ENCODE measurements around the gene ATP1A3.
"Not testable (repeated sequence)": the region's sequence is repeated elsewhere in the genome, so short reads cannot be mapped to it uniquely, and the experiment has no call there.

Gene ATP1A3

GRCh38 chr19:41993612-41994483, at the start of gene ATP1A3:
Gene ATP1A3 (minus strand): TSS chr19:41994230. CDS start chr19:41994076, 154 bp downstream.
- DNase-seq, result no peak

DNA sequence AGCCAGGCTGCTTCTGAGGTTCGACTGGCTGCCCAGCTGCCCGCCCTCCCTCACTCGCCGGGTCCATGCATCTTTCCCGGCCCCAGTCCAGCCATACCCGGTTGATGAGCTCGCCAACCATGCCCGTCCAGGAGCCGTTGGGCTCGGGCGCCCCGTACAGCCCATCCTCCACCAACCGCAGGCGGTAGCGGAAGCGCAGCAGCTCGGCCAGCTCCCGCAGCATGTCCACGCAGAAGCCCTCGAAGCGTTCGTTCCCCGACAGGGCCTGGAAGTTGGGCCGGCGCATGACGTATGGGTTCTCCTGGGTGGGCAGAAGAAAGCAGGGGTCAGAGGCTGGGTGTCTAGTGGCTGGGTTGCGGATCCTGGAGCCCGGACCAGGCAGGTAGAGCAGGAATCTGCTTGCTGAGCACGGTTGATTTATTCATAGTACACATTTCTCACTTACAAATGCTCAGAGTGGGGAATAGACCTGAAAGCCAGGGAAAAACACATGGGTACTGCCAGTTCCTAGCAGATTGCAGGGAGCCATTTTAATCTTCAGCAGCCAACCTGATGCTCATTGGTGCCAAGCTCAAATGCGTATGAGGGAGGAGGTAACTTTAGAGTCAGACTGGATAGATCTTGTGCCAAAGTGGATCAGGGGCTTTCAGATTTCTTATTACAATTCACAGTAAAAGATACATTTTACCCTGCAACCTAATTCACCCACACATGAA, 48.6 kb upstream of the ATP1A3 start:
- DNase-seq, result no peak

DNA sequence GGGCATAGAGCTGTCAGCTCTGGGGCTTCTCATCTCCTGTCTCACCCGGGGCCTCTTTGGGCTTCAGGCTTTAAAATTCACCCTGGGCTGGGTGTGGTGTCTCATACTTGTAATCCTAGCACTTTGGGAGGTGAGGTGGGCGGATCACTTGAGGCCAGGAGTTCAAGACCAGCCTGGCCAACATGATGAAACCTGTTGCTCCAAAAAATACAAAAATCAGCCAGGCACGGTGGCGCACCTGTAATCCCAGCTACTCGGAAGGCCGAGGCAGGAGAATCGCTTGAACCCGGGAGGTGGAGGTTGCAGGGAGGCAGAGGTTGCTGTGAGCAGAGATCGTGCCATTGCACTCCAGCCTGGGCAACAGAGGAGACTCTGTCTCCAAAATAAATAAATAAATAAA, 46.5 kb upstream of the ATP1A3 start:
- not testable (repeated sequence) for DNase-seq

DNA sequence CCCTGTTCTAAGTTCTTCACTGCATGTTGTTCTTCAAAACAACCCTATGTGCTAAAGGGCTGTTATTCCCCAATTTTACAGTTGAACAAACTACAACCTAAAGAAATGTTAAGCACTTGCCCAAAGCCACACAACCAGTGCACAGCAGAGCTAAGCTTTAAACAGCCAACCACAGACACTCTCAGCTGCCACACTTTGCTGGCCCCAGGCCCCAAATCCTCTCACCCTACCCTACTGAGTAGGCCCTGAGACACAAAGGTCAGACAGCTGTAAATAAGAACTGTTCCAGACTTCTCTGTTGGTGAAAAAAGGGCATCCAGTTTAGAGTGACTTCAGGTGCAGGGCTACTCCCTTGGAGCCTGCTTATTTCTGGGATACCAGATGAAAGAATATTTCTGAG, 46.0 kb upstream of the ATP1A3 start:
- no peak for DNase-seq

GRCh38 chr19:42038666-42039065, 44.6 kb upstream of the ATP1A3 start:
- DNase-seq, result no peak

DNA sequence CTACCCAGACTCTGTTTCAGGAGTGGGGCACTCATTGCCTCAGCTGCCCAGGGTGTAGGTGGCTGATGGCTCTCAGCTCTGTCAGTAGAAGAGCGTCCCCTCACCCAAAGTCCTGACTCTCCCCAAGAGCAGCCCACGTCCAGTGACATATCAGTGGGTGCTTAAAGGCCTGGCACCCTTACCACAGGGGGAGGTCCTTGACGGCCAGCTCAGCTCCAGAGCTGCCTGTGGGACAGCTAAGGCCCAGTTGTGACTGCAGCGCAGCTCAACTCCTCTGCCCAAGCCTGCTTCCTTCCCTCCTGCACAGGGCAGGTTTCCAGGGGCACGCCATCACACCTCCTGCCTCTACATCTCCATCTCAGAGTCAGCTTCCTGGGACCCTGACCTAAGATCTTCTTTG, 43.6 kb upstream of the ATP1A3 start:
- DNase-seq, result no peak

- DNase-seq, result not testable (repeated sequence)
Observed at GRCh38 chr19:42034640-42035391, 40.8 kb upstream of the ATP1A3 start.

DNA sequence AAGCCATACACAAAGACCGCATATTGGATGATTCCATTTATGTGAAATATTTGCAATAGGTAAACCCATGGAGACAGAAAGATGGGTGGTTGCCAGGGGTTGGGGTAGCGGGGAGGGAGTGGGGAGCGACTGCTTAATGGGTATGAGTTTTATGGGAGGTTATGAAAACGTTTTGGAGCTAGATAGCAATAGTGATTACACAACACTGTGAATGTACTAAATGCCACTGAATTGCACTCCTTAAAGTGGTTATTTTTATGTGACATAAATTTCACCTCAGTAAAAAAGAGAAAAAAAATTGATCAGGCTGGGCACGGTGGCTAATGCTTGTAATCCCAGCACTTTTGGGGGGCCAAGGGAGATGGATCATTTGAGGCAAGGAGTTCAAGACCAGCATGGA, 39.4 kb upstream of the ATP1A3 start:
- DNase-seq, result no peak

DNA sequence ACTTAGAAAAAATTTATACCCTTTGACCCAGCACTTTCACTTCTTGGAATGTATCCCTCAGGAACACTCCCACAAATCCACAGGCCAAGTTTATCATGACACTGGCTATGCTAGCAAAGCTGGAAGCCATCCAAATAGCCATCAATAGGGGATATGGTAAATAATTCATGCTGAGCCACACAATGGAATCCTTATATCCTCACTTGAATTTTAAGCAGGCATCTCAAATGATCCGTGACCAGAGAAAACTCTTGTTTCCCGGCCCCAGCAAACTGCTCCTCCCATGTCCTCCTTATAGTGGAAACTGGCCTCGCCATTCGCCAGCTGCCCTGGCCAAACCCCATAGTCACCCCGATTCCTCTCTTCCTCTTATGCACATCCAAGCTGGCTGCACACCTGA, 38.4 kb upstream of the ATP1A3 start:
- no peak for DNase-seq

GRCh38 chr19:42030645-42031440, 36.8 kb upstream of the ATP1A3 start:
- no peak for DNase-seq

GRCh38 chr19:42028304-42029216, 34.5 kb upstream of the ATP1A3 start:
- no peak for DNase-seq

DNA sequence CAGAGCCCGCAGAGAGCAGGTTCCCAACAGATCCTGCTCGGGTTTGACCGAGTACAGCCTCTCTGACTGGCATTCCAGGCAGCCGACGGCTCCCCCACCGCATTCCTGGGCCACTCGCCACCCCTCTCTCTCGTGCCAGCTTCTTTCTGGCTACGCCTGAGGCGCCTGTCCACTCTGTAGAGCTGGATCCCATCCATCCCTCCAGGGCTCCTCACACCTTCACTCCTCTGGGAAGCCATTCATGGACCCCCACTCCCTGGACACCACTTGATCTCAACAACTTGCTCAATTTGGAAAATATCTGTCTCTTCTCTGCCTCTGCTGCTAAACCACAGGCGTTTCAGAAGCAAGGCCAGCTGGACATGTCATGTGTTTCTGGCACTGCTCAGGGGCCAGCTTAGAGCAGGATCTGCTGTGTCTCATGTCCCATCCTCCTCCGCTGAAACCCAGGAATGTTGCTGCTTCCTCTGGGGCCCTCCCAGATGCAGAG, 30.6 kb upstream of the ATP1A3 start:
- DNase-seq, result no peak

DNA sequence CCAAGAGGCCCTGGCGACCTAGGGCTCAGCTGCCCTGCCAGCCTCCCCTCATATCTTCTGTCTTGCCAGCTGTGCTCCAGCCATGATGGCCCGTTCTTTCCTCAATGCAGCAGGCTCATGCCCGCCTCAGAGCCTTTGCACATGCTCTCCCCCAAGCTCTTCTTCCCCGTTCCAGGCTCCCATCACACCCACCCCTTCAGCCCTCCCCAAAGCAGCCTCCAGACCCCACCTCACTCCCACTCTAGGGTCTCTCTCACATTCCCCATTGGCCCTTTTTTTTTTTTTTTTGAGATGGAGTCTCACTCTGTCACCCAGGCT, 29.9 kb upstream of the ATP1A3 start:
- no peak for DNase-seq

DNA sequence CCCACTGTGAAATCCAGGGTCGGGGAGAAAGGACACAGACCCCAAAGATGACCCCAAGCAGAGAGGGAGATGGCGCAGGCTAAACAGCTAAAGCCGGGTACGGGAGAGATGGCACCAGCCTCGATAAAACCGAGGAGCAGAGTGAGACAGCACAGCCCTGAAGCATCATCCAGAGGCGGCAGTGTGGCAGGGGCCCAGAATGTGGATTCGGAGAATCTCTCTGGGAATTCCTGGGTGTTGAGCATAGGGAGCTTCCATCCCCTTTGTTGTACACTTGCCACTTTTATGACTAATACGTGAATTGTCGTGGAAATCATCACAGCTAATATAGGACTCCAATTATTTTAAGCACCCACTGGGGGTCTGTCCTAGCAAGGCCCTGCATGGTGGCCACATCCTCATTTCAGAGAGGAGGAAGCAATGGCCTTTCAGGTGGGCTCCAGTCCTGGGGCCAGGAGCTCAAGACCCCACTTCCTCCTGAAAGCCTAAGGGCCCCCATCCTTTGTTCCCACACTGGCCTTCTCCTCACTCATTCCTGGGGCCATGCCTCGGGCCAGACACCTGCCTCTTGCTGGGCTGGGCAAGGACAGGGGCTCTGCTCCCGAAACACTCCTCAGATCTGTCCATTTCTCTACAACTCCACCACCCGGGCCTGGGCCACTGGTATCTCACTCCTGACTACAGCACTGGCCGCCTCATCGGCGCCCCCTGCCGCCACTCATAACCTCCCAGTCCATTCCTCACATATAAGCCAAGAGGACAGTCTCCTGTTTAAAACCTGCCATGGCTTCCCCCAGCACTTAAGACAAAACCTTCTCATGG, 29.3 kb upstream of the ATP1A3 start:
- DNase-seq, result no peak

DNA sequence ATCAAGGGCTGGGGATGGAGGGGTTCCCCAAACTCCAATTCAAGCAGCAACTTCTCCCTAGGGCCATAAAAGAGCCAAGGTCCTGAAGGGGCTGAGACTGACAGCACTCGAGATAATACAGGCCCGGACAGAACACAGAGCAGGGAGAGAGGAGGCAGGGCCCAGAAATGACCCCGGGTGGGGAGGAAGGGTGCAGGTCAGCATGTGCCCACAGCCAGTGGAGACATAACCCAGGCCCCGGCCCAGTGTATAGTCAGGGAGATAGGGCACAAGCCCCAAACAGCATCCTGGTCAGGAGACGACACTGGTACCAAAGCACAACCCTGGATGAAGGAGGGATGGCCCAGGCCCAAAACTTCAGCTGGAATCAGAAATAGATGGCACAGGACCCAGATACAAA, 28.6 kb upstream of the ATP1A3 start:
- DNase-seq, result no peak

GRCh38 chr19:42021185-42021584, 27.2 kb upstream of the ATP1A3 start:
- DNase-seq, result no peak

GRCh38 chr19:42018503-42019193, 24.6 kb upstream of the ATP1A3 start:
- DNase-seq, result no peak

- no peak for DNase-seq
Observed at GRCh38 chr19:42017040-42017439, 23.0 kb upstream of the ATP1A3 start.

GRCh38 chr19:42012747-42013146, 18.7 kb upstream of the ATP1A3 start:
- DNase-seq, result not testable (repeated sequence)
